Neural progenitor cell (in vitro differentiated cells): ENCODE data around the gene ARHGEF19.

Experiments used
- CTCF ChIP-seq: fragments of 200-600 bp; sonication (generic); IDR thresholded peaks from 2 replicates; pipeline ENCODE4 v1.5.1; 2017; ENCODE audit warnings: antibody characterized with exemption, mild to moderate bottlenecking
- EZH2 ChIP-seq: fragments of 200-600 bp; sonication (generic); IDR thresholded peaks from 2 replicates; pipeline ENCODE4 v1.6.1; 2017; ENCODE audit warnings: antibody characterized with exemption, mild to moderate bottlenecking, moderate library complexity
- EZH2phosphoT487 ChIP-seq: fragments of 200-600 bp; sonication (generic); IDR thresholded peaks from 2 replicates; pipeline ENCODE4 v1.6.1; 2017; ENCODE audit warnings: antibody characterized with exemption

DNA sequence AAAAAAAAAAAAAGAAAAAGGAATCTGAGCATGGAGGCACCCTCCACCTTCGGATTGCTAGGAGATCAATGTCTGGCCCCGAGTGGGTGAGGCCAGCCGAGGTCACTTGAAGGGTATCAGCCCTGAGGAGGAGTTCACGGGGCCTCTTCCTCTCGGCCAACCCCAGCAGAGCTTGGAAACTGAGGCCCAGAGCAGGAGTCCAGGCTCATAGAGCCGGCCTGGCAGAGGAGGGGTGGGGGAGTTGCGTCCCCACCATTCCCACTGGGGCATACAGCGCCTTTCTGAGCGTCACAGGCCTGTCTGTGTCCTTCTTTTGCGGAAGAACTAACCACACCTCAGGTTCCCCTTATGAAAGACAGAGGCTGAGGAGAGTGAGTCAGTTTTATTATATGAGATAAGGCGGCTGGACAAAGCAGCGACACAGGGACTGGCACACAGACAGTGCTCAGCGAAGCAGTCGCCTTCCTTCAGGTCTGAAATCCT, 39.4 kb downstream of the ARHGEF19 start:
- TF ChIP-seq CTCF (no peak), EZH2 (no peak), EZH2phosphoT487 (no peak)
